HEK293 (cell line): ENCODE measurements around the gene CDK11B.
"Not testable (repeated sequence)": the region's sequence is repeated elsewhere in the genome, so short reads cannot be mapped to it uniquely, and the experiment has no call there.

ENCODE experiments used
- ZNF830 ChIP-seq: fragments of 450-650 bp; IDR thresholded peaks from 2 replicates; pipeline ENCODE4 v1.5.0; 2018; ENCODE audit warnings: missing biosample characterization, missing genetic modification characterization, low read depth, mild to moderate bottlenecking, moderate library complexity
- TF ChIP-seq, protein P1 (sequence below): fragments of 450-650 bp; formaldehyde crosslinking; IDR thresholded peaks from 2 replicates; pipeline ENCODE4 v1.5.1; 2016; ENCODE audit warnings: missing biosample characterization, missing genetic modification characterization
- TF ChIP-seq, protein P2 (sequence below): fragments of 450-650 bp; formaldehyde crosslinking; IDR thresholded peaks from 2 replicates; pipeline ENCODE4 v1.5.1; 2016; ENCODE audit warnings: missing biosample characterization, missing genetic modification characterization
- TF ChIP-seq, protein P3 (sequence below): fragments of 450-650 bp; formaldehyde crosslinking; IDR thresholded peaks from 2 replicates; pipeline ENCODE4 v1.5.1; 2016; ENCODE audit warnings: missing biosample characterization, missing genetic modification characterization, low read depth
- TF ChIP-seq, protein P4 (sequence below): fragments of 450-650 bp; formaldehyde crosslinking; IDR thresholded peaks from 2 replicates; pipeline ENCODE4 v1.5.1; 2016; ENCODE audit warnings: missing biosample characterization, missing genetic modification characterization

DNA sequence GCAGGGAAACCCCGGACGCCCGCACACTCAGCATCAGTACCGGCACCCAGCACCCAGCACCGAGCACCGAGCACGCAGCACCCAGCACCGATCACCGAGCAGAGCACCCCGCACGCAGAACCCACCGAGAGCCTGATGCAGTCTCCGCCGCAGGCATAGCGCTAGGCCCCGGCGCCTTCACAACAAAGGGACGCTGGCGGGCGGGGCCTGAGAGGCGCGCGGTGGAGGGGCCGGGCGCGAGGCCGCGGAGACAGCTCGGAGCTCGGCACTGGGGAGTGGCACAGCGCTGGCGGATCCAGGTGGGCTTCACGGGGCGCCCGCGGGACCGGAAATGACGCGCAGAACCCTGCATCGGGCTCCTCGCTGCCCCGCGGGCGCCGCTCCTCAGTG, 33.5 kb upstream of the CDK11B start:
- TF ChIP-seq, protein P1, sequence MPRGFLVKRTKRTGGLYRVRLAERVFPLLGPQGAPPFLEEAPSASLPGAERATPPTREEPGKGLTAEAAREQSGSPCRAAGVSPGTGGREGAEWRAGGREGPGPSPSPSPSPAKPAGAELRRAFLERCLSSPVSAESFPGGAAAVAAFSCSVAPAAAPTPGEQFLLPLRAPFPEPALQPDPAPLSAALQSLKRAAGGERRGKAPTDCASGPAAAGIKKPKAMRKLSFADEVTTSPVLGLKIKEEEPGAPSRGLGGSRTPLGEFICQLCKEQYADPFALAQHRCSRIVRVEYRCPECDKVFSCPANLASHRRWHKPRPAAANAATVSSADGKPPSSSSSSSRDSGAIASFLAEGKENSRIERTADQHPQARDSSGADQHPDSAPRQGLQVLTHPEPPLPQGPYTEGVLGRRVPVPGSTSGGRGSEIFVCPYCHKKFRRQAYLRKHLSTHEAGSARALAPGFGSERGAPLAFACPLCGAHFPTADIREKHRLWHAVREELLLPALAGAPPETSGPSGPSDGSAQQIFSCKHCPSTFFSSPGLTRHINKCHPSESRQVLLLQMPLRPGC (tag by site-specific recombination), result not testable (repeated sequence)
- not testable (repeated sequence) for TF ChIP-seq ZNF830
- TF ChIP-seq, protein P2, sequence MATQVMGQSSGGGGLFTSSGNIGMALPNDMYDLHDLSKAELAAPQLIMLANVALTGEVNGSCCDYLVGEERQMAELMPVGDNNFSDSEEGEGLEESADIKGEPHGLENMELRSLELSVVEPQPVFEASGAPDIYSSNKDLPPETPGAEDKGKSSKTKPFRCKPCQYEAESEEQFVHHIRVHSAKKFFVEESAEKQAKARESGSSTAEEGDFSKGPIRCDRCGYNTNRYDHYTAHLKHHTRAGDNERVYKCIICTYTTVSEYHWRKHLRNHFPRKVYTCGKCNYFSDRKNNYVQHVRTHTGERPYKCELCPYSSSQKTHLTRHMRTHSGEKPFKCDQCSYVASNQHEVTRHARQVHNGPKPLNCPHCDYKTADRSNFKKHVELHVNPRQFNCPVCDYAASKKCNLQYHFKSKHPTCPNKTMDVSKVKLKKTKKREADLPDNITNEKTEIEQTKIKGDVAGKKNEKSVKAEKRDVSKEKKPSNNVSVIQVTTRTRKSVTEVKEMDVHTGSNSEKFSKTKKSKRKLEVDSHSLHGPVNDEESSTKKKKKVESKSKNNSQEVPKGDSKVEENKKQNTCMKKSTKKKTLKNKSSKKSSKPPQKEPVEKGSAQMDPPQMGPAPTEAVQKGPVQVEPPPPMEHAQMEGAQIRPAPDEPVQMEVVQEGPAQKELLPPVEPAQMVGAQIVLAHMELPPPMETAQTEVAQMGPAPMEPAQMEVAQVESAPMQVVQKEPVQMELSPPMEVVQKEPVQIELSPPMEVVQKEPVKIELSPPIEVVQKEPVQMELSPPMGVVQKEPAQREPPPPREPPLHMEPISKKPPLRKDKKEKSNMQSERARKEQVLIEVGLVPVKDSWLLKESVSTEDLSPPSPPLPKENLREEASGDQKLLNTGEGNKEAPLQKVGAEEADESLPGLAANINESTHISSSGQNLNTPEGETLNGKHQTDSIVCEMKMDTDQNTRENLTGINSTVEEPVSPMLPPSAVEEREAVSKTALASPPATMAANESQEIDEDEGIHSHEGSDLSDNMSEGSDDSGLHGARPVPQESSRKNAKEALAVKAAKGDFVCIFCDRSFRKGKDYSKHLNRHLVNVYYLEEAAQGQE (tag by site-specific recombination), result not testable (repeated sequence)
- TF ChIP-seq, protein P3, sequence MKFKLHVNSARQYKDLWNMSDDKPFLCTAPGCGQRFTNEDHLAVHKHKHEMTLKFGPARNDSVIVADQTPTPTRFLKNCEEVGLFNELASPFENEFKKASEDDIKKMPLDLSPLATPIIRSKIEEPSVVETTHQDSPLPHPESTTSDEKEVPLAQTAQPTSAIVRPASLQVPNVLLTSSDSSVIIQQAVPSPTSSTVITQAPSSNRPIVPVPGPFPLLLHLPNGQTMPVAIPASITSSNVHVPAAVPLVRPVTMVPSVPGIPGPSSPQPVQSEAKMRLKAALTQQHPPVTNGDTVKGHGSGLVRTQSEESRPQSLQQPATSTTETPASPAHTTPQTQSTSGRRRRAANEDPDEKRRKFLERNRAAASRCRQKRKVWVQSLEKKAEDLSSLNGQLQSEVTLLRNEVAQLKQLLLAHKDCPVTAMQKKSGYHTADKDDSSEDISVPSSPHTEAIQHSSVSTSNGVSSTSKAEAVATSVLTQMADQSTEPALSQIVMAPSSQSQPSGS, result not testable (repeated sequence)
- TF ChIP-seq, protein P4, sequence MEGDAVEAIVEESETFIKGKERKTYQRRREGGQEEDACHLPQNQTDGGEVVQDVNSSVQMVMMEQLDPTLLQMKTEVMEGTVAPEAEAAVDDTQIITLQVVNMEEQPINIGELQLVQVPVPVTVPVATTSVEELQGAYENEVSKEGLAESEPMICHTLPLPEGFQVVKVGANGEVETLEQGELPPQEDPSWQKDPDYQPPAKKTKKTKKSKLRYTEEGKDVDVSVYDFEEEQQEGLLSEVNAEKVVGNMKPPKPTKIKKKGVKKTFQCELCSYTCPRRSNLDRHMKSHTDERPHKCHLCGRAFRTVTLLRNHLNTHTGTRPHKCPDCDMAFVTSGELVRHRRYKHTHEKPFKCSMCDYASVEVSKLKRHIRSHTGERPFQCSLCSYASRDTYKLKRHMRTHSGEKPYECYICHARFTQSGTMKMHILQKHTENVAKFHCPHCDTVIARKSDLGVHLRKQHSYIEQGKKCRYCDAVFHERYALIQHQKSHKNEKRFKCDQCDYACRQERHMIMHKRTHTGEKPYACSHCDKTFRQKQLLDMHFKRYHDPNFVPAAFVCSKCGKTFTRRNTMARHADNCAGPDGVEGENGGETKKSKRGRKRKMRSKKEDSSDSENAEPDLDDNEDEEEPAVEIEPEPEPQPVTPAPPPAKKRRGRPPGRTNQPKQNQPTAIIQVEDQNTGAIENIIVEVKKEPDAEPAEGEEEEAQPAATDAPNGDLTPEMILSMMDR, result not testable (repeated sequence)
